Endothelial cell of umbilical vein (primary cell): ENCODE results near the gene SURF6. TPM values are rescaled to one million over a fixed set of nuclear protein-coding genes. Genes with fewer than 3 reads are reported as not detected.

Source experiments
- BruUV-seq: library from RNA; stranded (reverse); fragments of 400-500 nt; replicated peaks from 2 replicates; lab custom pipeline; 2021; lab: Mats Ljungman, UMichigan
- CTCF ChIA-PET: fragments of 300-600, 350-600 bp; sonication (Branson Sonifier 250); formaldehyde crosslinking; loops from one replicate; lab custom pipeline; 2021; ENCODE audit warnings: antibody characterized with exemption, inconsistent platforms; lab: Charles Lee
- POLR2A ChIA-PET: fragments of 300-600, 350-600 bp; sonication (Branson Sonifier 250); formaldehyde crosslinking; loops from one replicate; lab custom pipeline; 2021; ENCODE audit warnings: antibody characterized with exemption, inconsistent platforms; lab: Charles Lee
- DNase-seq: peaks from one replicate; pipeline ENCODE4 v3.0.0-alpha.2; 2011; ENCODE audit warnings: low read depth, low spot score
- FAIRE-seq: peaks from 2 replicates; lab custom pipeline; 2011; peaks lifted over from hg19 to GRCh38; lab: Jason Lieb, UNC
- H2AFZ ChIP-seq: 2 replicates; pipeline ENCODE4 v1.6.0; 2012; ENCODE audit warnings: low read depth, low read length, control low read depth, inconsistent platforms
- H3K27ac ChIP-seq: 2 replicates; pipeline ENCODE4 v1.5.1; 2011; ENCODE audit warnings: low read depth, mild to moderate bottlenecking, control low read depth, low read length, moderate library complexity; ENCODE audit not compliant: insufficient read depth
- H3K27me3 ChIP-seq, 2 experiments: 2 replicates each; pipeline versions ENCODE4 v1.6.0 to v1.6.1; 2011; ENCODE audit warnings: low read length in 2 of 2, mixed read lengths in 1 of 2; ENCODE audit not compliant: control insufficient read depth in 2 of 2, insufficient read depth in 2 of 2
- H3K36me3 ChIP-seq, 2 experiments: 2 replicates in 1 of 2; 3 replicates in 1 of 2; pipeline ENCODE4 v1.5.1; 2011; ENCODE audit warnings: low read length in 2 of 2, mild to moderate bottlenecking in 1 of 2, moderate library complexity in 1 of 2; ENCODE audit not compliant: control insufficient read depth in 2 of 2, insufficient read depth in 2 of 2; ENCODE audit errors: extremely low read depth in 1 of 2
- H3K4me1 ChIP-seq: 3 replicates; pipeline ENCODE4 v1.5.1; 2011; ENCODE audit warnings: mild to moderate bottlenecking, low read length; ENCODE audit not compliant: control insufficient read depth, insufficient read depth; ENCODE audit errors: extremely low read depth
- H3K4me2 ChIP-seq: 2 replicates; pipeline ENCODE4 v1.6.1; 2011; ENCODE audit warnings: low read length, control low read depth, mixed read lengths; ENCODE audit not compliant: insufficient read depth
- H3K4me3 ChIP-seq, 3 experiments: fragments of 200-600 bp in 1 of 3; sonication (generic), shearing (Covaris generic) in 1 of 3; replicated peaks in 1 of 3; 2 replicates each; pipeline ENCODE4 v1.5.1; 2011 to 2016; ENCODE audit warnings: control low read depth in 3 of 3, low read length in 3 of 3, mild to moderate bottlenecking in 2 of 3, inconsistent platforms in 1 of 3, low read depth in 1 of 3, moderate library complexity in 1 of 3; ENCODE audit not compliant: insufficient read depth in 1 of 3
- H3K79me2 ChIP-seq: 2 replicates; pipeline ENCODE4 v1.6.0; 2012; ENCODE audit warnings: low read length, inconsistent platforms; ENCODE audit not compliant: control insufficient read depth, insufficient read depth
- H3K9ac ChIP-seq: replicated peaks from 2 replicates; pipeline ENCODE3; 2011; ENCODE audit warnings: low read length, control low read depth; ENCODE audit not compliant: insufficient read depth; ENCODE audit errors: extremely low read depth
- H3K9me1 ChIP-seq: replicated peaks from 3 replicates; pipeline ENCODE4 v1.6.0; 2011; ENCODE audit warnings: mild to moderate bottlenecking, low read length; ENCODE audit not compliant: control insufficient read depth, insufficient read depth; ENCODE audit errors: extremely low read depth
- H3K9me3 ChIP-seq: replicated peaks from 2 replicates; pipeline ENCODE4 v1.5.1; 2012; ENCODE audit warnings: low read length, inconsistent platforms; ENCODE audit not compliant: control insufficient read depth, insufficient read depth
- H4K20me1 ChIP-seq: replicated peaks from 2 replicates; pipeline ENCODE3; 2011; ENCODE audit warnings: mild to moderate bottlenecking, low read length; ENCODE audit not compliant: control insufficient read depth, insufficient read depth; ENCODE audit errors: extremely low read depth
- CTCF ChIP-seq, 2 donors: IDR thresholded peaks; 1 replicate in 1 of 2; 2 replicates in 1 of 2; pipeline ENCODE4 v1.5.1; 2011; ENCODE audit warnings: low read length in 2 of 2, mild to moderate bottlenecking in 2 of 2, moderate library complexity in 2 of 2, control low read depth in 1 of 2, inconsistent platforms in 1 of 2, low read depth in 1 of 2; ENCODE audit not compliant: insufficient read depth in 1 of 2; ENCODE audit errors: extremely low read depth in 1 of 2
- EZH2 ChIP-seq: IDR thresholded peaks from 2 replicates; pipeline ENCODE4 v1.6.1; 2012; ENCODE audit warnings: borderline replicate concordance, low read depth, mild to moderate bottlenecking, moderate library complexity, low read length, inconsistent platforms; ENCODE audit not compliant: severe bottlenecking
- FOS ChIP-seq: IDR thresholded peaks from 2 replicates; pipeline ENCODE4 v1.6.1; 2011; ENCODE audit warnings: mild to moderate bottlenecking, low read length, moderate library complexity, borderline replicate concordance; ENCODE audit not compliant: insufficient read depth
- GATA2 ChIP-seq: IDR thresholded peaks from 2 replicates; pipeline ENCODE4 v1.7.0; 2011; ENCODE audit warnings: low read depth, mild to moderate bottlenecking, moderate library complexity, mixed read lengths, low read length; ENCODE audit not compliant: insufficient read length, insufficient read depth
- JUN ChIP-seq: IDR thresholded peaks from 2 replicates; pipeline ENCODE4 v1.6.1; 2011; ENCODE audit warnings: borderline replicate concordance, low read depth; ENCODE audit not compliant: insufficient read length, insufficient read depth
- MYC ChIP-seq: IDR thresholded peaks from one replicate; pipeline ENCODE4 v1.6.1; 2011; ENCODE audit warnings: mild to moderate bottlenecking, low read depth, low read length
- POLR2A ChIP-seq: IDR thresholded peaks from 2 replicates; pipeline ENCODE4 v1.6.1; 2012; ENCODE audit warnings: low read depth, mild to moderate bottlenecking, control low read depth, low read length
- POLR2AphosphoS5 ChIP-seq: IDR thresholded peaks from 2 replicates; pipeline ENCODE4 v1.6.1; 2012; ENCODE audit warnings: low read depth, mild to moderate bottlenecking, control low read depth, low read length, moderate library complexity; ENCODE audit not compliant: insufficient read depth
- dilution Hi-C: fragments of 300-500 bp; cut with MboI; formaldehyde crosslinking; loops from one replicate; pipeline ENCODE4 v1.15.0; 2019; ENCODE audit warnings: low sequenced_read_pairs; ENCODE audit not compliant: extremely low pct_ligation_motif_present
- intact Hi-C: fragments of 100-400 bp; cut with micrococcal nuclease; formaldehyde crosslinking; loops from one replicate; pipeline ENCODE4 v1.10.0; 2022
- polyA plus RNA-seq, 4 experiments: library from polyadenylated mRNA; depleted of rRNA in 3 of 4; stranded (reverse) in 3 of 4; unstranded in 1 of 4; fragments of >200 nt; gene quantifications; 2 replicates each; pipeline versions ENCODE4 v1.2.1 to v1.2.3, GENCODE V29; 2011 to 2012; ENCODE audit warnings: missing spikeins in 1 of 4
- total RNA-seq: library from RNA; stranded (reverse); gene quantifications from 2 replicates; pipeline ENCODE4 v1.2.3, GENCODE V29; 2021
- TF ChIP-seq, protein P1 (sequence below): IDR thresholded peaks from 2 replicates; pipeline ENCODE4 v1.6.1; 2011; ENCODE audit not compliant: insufficient read depth, insufficient read length

SURF6 gene
- total and polyA plus RNA-seq, 2 donors (not counting 3 experiments of a cell fraction or from before 2014, with no cell fraction given): 4.9 to 16.0 TPM

DNA sequence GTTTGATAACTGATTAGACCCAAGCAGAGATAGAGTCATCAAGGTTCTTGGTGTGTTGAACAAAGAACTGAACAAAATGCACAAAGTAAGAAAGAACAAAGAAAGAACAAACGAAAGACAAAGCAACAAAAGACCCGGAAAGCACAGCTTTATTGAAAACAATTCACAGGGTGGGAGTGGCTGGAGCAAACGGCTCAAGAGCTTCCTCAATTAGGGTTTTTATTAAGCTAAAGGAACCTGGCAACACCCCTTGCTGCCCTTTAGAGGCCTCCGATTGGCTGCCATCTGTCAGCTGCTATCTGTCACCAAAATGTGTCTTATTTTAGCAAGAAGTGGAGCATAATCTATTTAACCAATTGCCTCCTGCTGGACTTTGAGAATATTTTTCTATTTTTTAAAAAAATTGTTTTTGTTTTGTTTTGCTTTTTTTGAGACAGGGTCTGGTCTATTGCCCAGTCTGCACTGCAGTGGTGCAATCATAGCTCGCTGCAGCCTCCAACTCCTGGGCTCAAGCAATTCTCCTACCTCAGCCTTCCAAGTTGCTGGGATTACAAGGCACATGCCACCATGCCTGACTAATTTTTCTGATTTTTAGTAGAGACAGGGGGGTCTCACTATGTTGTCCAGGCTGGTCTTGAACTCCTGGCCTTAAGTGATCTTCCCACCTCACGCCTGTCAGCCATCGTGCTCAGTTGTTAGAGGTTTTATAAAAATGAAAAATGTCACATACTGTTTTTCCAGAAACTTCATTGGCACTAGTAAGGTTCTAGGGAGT is 53.3 kb downstream of the SURF6 start:
- no peaks in the 10 kb centered on the region for H4K20me1 ChIP-seq
- H3K36me3 ChIP-seq: no peaks in the 10 kb centered on the region
- no peak for TF ChIP-seq JUN
- no peak for TF ChIP-seq EZH2
- no peak for TF ChIP-seq POLR2AphosphoS5
- TF ChIP-seq POLR2A: no peak
- no peak for TF ChIP-seq MYC
- no peak for TF ChIP-seq FOS
- TF ChIP-seq CTCF (IDR thresholded peaks at IDR 0.05; ENCODE audit: extremely low read depth in 1 of 2, insufficient read depth in 1 of 2, low read depth in 1 of 2, low read length in 2 of 2): no peak
- TF ChIP-seq GATA2: no peak
- TF ChIP-seq, protein P1, sequence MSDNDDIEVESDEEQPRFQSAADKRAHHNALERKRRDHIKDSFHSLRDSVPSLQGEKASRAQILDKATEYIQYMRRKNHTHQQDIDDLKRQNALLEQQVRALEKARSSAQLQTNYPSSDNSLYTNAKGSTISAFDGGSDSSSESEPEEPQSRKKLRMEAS: no peak
- H3K9ac ChIP-seq: no peak overlapping the region
- no peak for DNase-seq
- no TSS peak for BruUV-seq
- no peaks in the 10 kb centered on the region for H3K4me1 ChIP-seq
- ChIA-PET CTCF (interaction anchor here (1.6 kb wide), 1 partner anchor 43 kb away, joined by 7 read pairs; no protein-coding TSS in a partner anchor), POLR2A (no interaction called here)
- H3K27ac ChIP-seq: no peak overlapping the region
- H3K9me3 ChIP-seq: no peaks in the 10 kb centered on the region
- no peak overlapping the region for H3K4me2 ChIP-seq
- intact Hi-C loops: no loop called here
- H2AFZ ChIP-seq: no peak overlapping the region
- H3K9me1 ChIP-seq: no peaks in the 10 kb centered on the region
- H3K27me3 ChIP-seq: peaks cover 1 to 8% of the 10 kb centered on the region in 2 experiments
- no peak for FAIRE-seq
- dilution Hi-C loops: no loop called here
- H3K4me3 ChIP-seq: no peak overlapping the region
- H3K79me2 ChIP-seq: no peaks in the 10 kb centered on the region
